Activated naive CD8-positive, alpha-beta T cell treated with anti-CD3 and anti-CD28 coated beads, Interleukin-2, amount 50 U/mL, for 24 hours (primary cell): ENCODE results near the gene PMP22.
A peak's percentile ranks its signal among the peaks of the same experiment; 100 is the strongest.

Experiments
- ATAC-seq: fragments of 150-1000 bp; cut with Tn5 transposase; one replicate; pipeline ENCODE4 v1.10.0; 2021
- DNase-seq: peaks from one replicate; pipeline ENCODE4 v3.0.0; 2021
- H3K27ac Mint-ChIP-seq: one replicate; pipeline ENCODE4 v1.8.0; 2021; ENCODE audit warnings: mild to moderate bottlenecking, mixed read lengths
- H3K27me3 Mint-ChIP-seq: one replicate; pipeline ENCODE4 v1.8.0; 2021; ENCODE audit warnings: mixed read lengths
- H3K36me3 Mint-ChIP-seq: one replicate; pipeline ENCODE4 v1.8.0; 2021; ENCODE audit warnings: low read depth, mixed read lengths
- H3K4me1 Mint-ChIP-seq: one replicate; pipeline ENCODE4 v1.8.0; 2021; ENCODE audit warnings: mixed read lengths
- H3K4me3 Mint-ChIP-seq: one replicate; pipeline ENCODE4 v1.8.0; 2021; ENCODE audit warnings: mild to moderate bottlenecking, moderate library complexity, mixed read lengths
- H3K9me3 Mint-ChIP-seq: one replicate; pipeline ENCODE4 v1.8.0; 2021; ENCODE audit warnings: mixed read lengths

Gene PMP22

GRCh38 chr17:15250135-15250860, 14.8 kb downstream of the PMP22 start:
- Mint-ChIP-seq H3K36me3 (no peaks in the 10 kb centered on the region), H3K4me3 (no peak overlapping the region), H3K9me3 (no peaks in the 10 kb centered on the region), H3K27ac (no peak overlapping the region), H3K27me3 (peaks cover 8% of the 10 kb centered on the region), H3K4me1 (no peaks in the 10 kb centered on the region)
- DNase-seq (no peak), ATAC-seq (no peak)

GRCh38 chr17:15249487-15249886, 15.6 kb downstream of the PMP22 start:
- Mint-ChIP-seq H3K9me3 (no peaks in the 10 kb centered on the region), H3K27ac (no peak overlapping the region), H3K27me3 (peaks cover 8% of the 10 kb centered on the region), H3K4me3 (no peak overlapping the region), H3K4me1 (no peaks in the 10 kb centered on the region), H3K36me3 (no peaks in the 10 kb centered on the region)
- DNase-seq: no peak
- ATAC-seq: no peak

GRCh38 chr17:15247891-15248529, 17.1 kb downstream of the PMP22 start:
- ATAC-seq (no peak), DNase-seq (no peak)
- Mint-ChIP-seq H3K36me3 (no peaks in the 10 kb centered on the region), H3K9me3 (no peaks in the 10 kb centered on the region), H3K4me3 (no peak overlapping the region), H3K4me1 (no peaks in the 10 kb centered on the region), H3K27me3 (peaks cover 5% of the 10 kb centered on the region), H3K27ac (no peak overlapping the region)

- no peaks in the 10 kb centered on the region for H3K36me3 Mint-ChIP-seq
- no peaks in the 10 kb centered on the region for H3K4me1 Mint-ChIP-seq
- no peak for DNase-seq
- ATAC-seq: no peak
- peaks cover 7% of the 10 kb centered on the region for H3K27me3 Mint-ChIP-seq
- no peak overlapping the region for H3K4me3 Mint-ChIP-seq
- peaks cover 4% of the 10 kb centered on the region for H3K9me3 Mint-ChIP-seq
- H3K27ac Mint-ChIP-seq: no peak overlapping the region
These were observed 20.1 kb downstream of the PMP22 start for GRCh38 chr17:15245054-15245453.

- DNase-seq (no peak), ATAC-seq (no peak)
- Mint-ChIP-seq H3K27ac (no peak overlapping the region), H3K4me3 (no peak overlapping the region), H3K27me3 (peaks cover 13% of the 10 kb centered on the region), H3K36me3 (no peaks in the 10 kb centered on the region), H3K4me1 (peaks cover 6% of the 10 kb centered on the region), H3K9me3 (peaks cover 4% of the 10 kb centered on the region)
These were observed 24.5 kb downstream of the PMP22 start for GRCh38 chr17:15240644-15241043.

- H3K36me3 Mint-ChIP-seq: no peaks in the 10 kb centered on the region
- no peak for ATAC-seq
- no peak overlapping the region for H3K27ac Mint-ChIP-seq
These were observed 25.6 kb downstream of the PMP22 start for GRCh38 chr17:15239491-15239890.

GRCh38 chr17:15238676-15239422, 26.3 kb downstream of the PMP22 start:
- ATAC-seq (no peak), DNase-seq (no peak)
- Mint-ChIP-seq H3K4me3 (no peak overlapping the region), H3K9me3 (peaks cover 4% of the 10 kb centered on the region), H3K27me3 (peaks cover 13% of the 10 kb centered on the region), H3K36me3 (no peaks in the 10 kb centered on the region), H3K27ac (no peak overlapping the region), H3K4me1 (peaks cover 6% of the 10 kb centered on the region)

More at GRCh38 chr17:15239491-15239890, 25.6 kb downstream of the PMP22 start:
- H3K9me3 Mint-ChIP-seq: peaks cover 4% of the 10 kb centered on the region
- no peak overlapping the region for H3K4me3 Mint-ChIP-seq
- no peak for DNase-seq
- peaks cover 6% of the 10 kb centered on the region for H3K4me1 Mint-ChIP-seq
- peaks cover 13% of the 10 kb centered on the region for H3K27me3 Mint-ChIP-seq

- Mint-ChIP-seq H3K4me1 (peaks cover 6% of the 10 kb centered on the region), H3K27ac (no peak overlapping the region), H3K9me3 (peaks cover 4% of the 10 kb centered on the region), H3K4me3 (no peak overlapping the region), H3K36me3 (no peaks in the 10 kb centered on the region), H3K27me3 (peaks cover 10% of the 10 kb centered on the region)
- no peak for DNase-seq
- no peak for ATAC-seq
These were observed 27.1 kb downstream of the PMP22 start for GRCh38 chr17:15238057-15238456.

GRCh38 chr17:15237106-15237425, 28.1 kb downstream of the PMP22 start:
- Mint-ChIP-seq H3K4me1 (peaks cover 6% of the 10 kb centered on the region), H3K36me3 (no peaks in the 10 kb centered on the region), H3K27ac (no peak overlapping the region), H3K4me3 (no peak overlapping the region), H3K27me3 (peaks cover 8% of the 10 kb centered on the region), H3K9me3 (no peaks in the 10 kb centered on the region)
- ATAC-seq (no peak), DNase-seq (no peak)

- H3K9me3 Mint-ChIP-seq: no peaks in the 10 kb centered on the region
- peaks cover 6% of the 10 kb centered on the region for H3K4me1 Mint-ChIP-seq
- peaks cover 8% of the 10 kb centered on the region for H3K27me3 Mint-ChIP-seq
- no peak for ATAC-seq
- no peak overlapping the region for H3K4me3 Mint-ChIP-seq
- no peak for DNase-seq
- no peak overlapping the region for H3K27ac Mint-ChIP-seq
- H3K36me3 Mint-ChIP-seq: no peaks in the 10 kb centered on the region
These were observed 28.6 kb downstream of the PMP22 start for GRCh38 chr17:15236281-15237105.

GRCh38 chr17:15233971-15234370, 31.2 kb downstream of the PMP22 start:
- peaks cover 2% of the 10 kb centered on the region for H3K27me3 Mint-ChIP-seq
- H3K27ac Mint-ChIP-seq: no peak overlapping the region
- H3K4me3 Mint-ChIP-seq: no peak overlapping the region
- peaks cover 6% of the 10 kb centered on the region for H3K4me1 Mint-ChIP-seq
- H3K36me3 Mint-ChIP-seq: no peaks in the 10 kb centered on the region
- H3K9me3 Mint-ChIP-seq: no peaks in the 10 kb centered on the region
- no peak for DNase-seq
- no peak for ATAC-seq

- Mint-ChIP-seq H3K4me1 (peaks cover 6% of the 10 kb centered on the region), H3K9me3 (no peaks in the 10 kb centered on the region), H3K4me3 (no peak overlapping the region), H3K36me3 (no peaks in the 10 kb centered on the region), H3K27ac (no peak overlapping the region), H3K27me3 (peaks cover 2% of the 10 kb centered on the region)
- DNase-seq: no peak
- ATAC-seq: peak; percentile 76
These were observed 31.9 kb downstream of the PMP22 start for GRCh38 chr17:15233022-15233805.

GRCh38 chr17:15232517-15232915, 32.6 kb downstream of the PMP22 start:
- Mint-ChIP-seq H3K27ac (no peak overlapping the region), H3K4me3 (no peak overlapping the region), H3K27me3 (peaks cover 2% of the 10 kb centered on the region), H3K36me3 (no peaks in the 10 kb centered on the region), H3K4me1 (peaks cover 6% of the 10 kb centered on the region), H3K9me3 (no peaks in the 10 kb centered on the region)
- DNase-seq (no peak), ATAC-seq (no peak)
